Left colon (tissue), 2 donors: ENCODE measurements around the gene RAB3IL1. TPM values are rescaled to one million over a fixed set of nuclear protein-coding genes. Genes with fewer than 3 reads are reported as not detected.

Source experiments
- ATAC-seq: fragments of 200-7000 bp; cut with Tn5 transposase; one replicate; pipeline ENCODE4 v1.9.1; 2020; ENCODE audit warnings: mild to moderate bottlenecking, moderate library complexity
- DNase-seq, 2 donors: peaks; one replicate each; pipeline ENCODE4 v3.0.0-alpha.2; 2020
- intact Hi-C, 2 donors: fragments of 100-400 bp; cut with DNase I in 1 of 2; cut with micrococcal nuclease in 1 of 2; formaldehyde crosslinking; loops; one replicate each; pipeline versions ENCODE4 v1.11.2 to v1.14.0; 2022; cut with DNase I, micrococcal nuclease
- total RNA-seq, 2 donors: library from RNA; stranded (reverse); fragmentation: NEBNext Ultra II Directional; extraction: Animal tissue kit (Norgen Biotek cat#: 25700); gene quantifications; one replicate each; pipeline ENCODE4 v1.2.1, GENCODE V29; 2021
- donor health status: DM: no; HTN: no; CAD: no.
- donor health status: DM: yes; HTN: yes; CAD: no.

Gene RAB3IL1
- total RNA-seq, 2 donors from 2014 or later = 3.1 to 7.0 TPM

DNA sequence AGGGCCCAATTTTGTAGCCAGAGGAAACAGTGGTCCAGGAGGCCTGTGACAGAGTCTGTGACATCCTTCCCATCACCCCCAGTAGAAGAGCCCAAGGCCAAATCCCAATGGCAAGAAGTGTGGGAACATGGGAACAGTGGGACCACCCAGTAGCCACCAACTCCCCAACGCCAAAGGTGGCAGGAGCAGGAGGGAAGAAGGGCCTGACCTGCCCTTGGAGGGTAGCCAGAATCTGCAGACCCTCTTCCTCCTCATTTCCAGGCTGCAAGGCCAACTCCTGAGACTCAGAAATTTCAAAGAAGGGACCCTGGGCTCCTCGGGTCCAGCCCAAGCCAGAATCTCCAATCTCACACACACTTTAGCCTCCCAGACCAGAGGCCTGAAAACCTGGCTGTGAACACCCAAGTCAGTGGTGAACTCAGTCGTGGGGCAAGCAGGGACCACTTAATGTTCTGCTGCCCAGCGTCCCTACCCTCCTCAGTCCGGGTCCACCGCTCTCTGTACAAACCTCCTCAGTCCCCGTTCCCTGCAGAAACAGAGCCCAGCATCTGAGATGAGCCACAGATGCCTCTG lies 6.2 kb downstream of the RAB3IL1 start:
- DNase-seq = peak in 1 of 2 donors; percentile 3
- ATAC-seq = no peak
- intact Hi-C loops = no loop called here

DNA sequence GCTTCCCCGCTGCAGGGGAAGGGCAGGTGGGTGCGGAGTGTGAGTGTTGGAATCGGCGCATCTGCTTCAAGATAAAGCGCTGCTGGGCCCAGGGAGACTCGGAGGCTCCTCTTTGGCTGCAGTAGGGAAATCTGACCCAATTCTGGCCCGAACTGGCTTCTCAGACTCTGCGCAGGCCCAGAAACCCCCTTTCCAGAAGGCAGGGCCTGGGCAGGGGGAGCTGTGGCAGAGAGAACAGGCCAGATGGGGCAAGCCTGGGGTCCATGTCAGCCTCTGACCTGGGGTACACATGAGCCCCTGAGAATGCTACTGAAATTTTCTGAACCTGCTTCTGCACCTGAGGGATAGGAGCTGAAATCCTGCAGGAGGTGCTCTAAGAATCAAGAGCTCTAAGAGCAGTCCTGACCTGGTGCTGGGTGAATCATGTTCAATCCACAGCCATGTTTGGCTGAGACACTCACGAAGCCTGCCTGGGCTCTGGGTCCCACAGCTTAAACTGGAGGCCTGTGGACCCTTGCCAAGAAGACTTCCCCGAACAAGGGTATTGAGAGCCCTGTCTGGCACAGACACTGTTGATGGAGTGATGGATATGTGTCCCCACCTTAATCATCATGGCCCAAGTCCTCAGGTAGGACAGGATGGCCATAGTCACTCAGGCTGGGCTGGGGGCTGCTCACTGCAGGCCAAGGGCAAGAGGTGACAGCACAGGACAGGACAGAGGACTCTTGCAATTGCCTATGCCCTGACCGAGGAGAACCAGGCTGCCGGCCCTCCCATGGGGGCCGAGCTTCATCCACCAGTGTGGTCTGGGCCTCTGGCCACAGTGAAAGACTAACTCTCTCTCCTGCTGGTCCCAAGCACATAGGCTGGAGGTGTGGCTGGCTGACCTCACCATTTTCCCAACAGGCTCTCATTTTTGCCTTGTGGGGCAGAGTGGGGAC lies 6.9 kb downstream of the RAB3IL1 start:
- intact Hi-C loops = no loop called here
- ATAC-seq = no peak
- peak in 1 of 2 donors; percentile 7 for DNase-seq

DNA sequence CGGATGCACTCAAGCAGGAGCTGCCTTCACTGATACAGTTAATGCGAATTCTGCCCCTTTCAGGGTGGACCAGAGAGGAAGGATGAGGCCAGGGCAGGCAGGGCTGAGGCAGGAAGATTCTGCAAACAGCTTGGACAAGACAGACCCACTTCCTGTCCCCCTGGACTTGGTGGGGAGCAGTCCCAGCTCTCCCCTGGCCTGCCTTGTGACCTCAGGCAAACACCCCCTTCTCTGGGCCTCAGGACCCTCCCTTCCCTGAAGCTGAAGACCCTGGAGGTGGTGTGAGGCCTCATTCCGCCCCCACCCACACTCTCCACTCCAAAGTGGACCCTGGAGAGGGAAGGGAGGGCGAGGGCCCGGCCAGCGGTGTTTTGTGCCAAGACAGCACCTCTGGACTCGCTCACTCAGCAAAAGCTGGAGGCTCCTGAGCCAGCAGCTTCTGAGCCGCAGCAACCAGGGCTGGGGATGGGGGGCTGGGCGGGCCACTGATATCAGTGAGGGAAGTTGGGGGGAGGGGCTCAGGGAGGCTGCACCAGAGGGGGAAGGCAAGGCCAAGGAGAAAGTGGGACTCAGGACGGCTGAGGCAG lies 8.5 kb downstream of the RAB3IL1 start:
- ATAC-seq (no peak), DNase-seq (peak; percentile 56 to 59)
- intact Hi-C loops = no loop called here

DNA sequence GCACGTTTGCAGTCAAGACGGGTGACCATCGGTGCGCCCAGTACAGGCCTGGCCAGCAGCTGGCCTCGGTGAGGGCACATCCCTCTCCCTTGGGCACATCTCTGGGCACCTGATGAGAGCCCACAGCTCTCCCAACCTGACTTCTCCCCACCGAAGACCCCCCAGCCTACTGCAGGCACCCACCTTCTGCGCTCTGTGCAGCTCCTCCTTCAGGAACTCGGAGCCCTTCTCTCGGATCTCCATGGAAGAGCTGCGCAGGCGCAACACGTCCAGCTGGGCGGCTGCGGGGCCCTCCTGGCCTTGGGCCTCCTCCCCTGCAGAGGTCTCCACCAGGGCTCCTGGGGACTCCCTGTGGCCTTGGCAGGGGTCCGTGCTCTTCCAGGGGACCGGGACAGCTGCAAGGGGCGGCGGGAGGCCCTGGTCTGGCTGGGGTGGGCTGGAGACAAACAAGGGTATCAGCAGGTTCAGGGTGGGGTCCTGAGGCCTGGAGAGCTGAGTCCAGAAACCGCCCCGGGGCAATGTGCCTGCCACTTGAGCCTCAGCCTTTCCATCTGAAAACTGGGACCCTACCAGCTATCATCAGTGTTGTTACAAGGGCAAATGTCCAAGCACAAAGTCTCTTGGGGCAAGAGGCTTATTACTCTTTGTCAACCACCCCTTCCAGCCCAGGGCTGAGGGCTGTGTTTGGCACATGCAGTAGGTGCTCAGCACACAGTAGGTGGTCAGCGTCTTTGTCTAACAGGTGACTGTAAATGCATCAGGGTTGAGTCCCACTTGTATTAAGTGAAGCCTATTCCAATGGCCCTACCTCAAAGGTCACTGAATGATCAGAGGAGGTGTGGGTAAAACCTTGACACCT lies 9.3 kb downstream of the RAB3IL1 start:
- no peak for ATAC-seq
- no peak for DNase-seq
- intact Hi-C loops = no loop called here

DNA sequence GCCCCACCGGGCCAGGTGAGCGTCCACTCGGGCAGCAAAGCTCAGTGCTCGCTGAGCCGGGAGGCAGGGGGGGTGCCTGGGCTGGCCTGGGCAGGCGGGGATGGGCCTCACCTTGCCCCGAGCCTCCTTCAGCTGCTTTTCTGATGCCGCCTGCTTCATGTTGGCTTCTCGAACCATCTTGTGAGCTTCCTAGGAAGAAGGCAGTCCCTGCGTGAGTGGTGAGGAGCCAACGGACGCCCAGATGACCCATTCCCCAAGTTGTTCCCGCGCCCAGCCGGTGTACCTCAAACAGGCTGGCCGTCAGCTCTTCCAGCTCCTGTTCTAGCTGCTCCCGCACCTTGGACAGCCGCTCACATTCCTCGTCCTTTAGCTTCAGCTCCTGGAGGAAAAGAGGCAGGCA lies 10.1 kb downstream of the RAB3IL1 start:
- DNase-seq (no peak), ATAC-seq (no peak)
- intact Hi-C loops = no loop called here

DNA sequence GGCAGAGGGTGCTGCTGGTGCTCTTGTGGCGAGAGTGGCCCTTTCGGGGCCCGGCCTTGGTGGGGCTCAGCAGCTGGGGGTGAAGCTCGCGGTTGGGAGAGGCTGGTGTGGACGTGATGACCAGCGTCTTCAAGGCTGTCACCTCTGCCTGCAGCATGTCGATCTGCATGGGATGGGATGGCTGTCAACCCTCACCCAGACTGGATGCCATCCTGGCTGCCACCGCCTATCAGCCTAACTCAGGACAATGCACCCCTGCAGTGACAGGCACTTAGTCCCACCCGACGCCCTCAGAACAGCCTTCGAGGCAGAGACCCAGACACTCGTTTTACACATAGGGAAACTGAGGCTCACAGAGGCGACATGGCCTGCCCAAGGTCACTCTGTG lies 10.8 kb downstream of the RAB3IL1 start:
- intact Hi-C loops = no loop called here
- DNase-seq (no peak), ATAC-seq (no peak)

DNA sequence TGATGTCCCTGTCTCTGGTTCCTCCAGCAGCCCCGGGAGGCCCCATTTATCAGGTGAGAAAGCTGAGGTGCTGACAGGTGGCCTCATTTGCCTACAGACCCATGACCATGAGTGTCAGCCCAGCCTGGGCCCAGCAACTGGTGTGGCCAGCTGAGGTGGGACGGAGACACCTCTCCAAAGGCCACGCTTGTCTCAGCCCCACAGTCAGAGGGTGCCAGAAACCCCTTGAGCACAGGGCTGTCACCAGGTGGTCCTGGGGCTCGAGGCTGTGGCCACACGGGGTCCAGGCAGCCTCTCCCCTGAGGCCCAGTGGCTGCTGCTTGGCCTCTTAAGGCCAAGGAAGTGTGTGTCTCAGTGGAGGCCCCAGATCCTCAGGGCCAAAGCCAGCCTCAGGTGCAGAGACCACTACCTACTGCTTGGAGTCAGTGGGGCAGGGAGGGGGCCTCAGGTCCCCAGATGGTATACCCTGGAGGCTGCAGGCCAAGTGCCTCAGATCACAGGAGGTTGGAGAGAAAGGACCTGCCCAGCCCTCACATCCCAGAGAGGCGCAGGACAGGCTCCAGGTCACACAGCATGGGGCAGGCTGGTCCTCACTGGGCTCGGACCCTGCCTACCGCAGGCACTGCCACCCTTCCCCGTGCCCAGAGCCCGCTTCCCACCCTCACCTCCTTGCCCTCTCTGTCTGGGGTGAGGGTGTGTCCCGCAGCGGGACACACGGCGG lies 11.4 kb downstream of the RAB3IL1 start:
- intact Hi-C loops = no loop called here
- ATAC-seq (no peak), DNase-seq (no peak)

DNA sequence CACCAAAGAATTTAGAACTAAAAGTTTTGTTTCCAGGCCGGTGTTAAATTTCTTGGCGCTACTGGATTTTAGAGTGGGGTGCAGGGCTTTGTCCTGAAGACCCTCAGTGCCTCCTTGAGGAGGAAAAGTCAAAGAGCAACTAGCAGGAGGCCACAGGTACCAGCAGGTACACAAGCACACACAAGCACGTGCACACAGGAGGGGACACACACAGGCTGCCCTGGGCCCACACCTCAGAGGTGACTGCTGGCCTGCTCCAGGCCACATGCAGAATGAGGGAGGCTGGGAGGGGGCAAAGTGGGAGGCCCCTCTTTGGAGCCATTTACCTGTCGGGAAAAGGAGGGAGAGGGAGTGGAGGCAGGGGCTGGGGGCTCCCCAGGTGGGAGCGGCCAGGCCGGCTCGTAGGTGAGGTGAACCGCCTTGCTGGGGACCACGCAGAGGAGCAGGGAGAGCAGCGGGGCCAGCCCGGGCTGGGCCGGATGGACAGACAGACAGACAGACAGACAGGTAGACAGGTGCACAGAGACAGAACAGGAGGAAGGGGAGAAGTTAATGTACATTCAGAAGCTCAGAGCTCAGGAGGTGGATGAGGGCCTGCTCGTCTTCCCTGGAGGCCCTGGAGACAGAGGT lies 12.2 kb downstream of the RAB3IL1 start:
- intact Hi-C loops = no loop called here
- ATAC-seq = no peak

DNA sequence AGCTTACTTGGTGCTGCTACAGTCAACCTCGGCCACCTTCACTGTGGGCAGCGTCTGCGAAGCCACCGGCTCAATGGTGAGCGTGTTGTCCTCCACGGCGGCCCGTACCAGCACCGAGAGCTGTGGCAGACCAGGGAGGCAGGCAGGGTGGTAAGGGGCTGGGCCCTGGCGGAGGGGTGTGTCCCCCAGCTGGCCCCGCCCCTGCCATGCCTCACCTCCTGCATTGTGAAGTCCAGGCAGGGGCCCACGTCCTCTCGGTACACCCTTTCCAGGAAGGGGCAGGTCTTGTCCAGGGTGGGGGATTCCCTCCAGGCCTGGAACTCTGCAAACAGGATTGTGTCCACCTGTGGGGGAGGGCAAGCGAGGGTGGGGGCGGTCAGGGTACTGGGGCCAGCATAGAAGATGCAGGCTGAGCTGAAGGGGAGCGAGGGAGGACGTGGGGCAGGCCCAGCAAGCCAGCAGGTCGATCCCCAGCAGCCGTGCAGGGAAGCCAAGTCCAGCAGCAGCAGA lies 12.8 kb downstream of the RAB3IL1 start:
- DNase-seq = peak; percentile 46 to 53
- intact Hi-C loops = loop anchor here in 1 of 2 donors (5.0 kb wide), 1 partner anchor 43 kb away; no protein-coding TSS in a partner anchor
- peak; percentile 93 for ATAC-seq

More for the DNA sequence above, 12.2 kb downstream of the RAB3IL1 start:
- no peak for DNase-seq

DNA sequence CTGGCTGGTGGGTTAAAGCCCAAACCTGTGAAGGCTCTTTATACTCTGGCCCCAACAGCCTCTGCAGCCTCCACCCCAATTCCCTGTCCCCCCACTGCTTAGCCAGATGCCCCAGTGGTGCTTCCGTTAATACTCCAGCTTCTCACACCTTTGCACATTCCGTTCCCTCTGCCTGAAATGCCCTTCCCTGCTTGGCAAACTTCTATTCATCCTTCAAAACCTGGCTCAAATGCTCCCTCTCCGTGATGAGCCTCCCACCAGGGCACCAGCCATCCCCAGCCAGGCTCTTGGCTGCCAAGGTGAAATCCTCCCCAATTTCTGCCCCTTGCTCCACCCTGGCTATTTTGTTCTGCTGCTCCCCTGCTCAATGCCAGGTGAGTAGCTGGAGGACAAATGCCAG lies 13.5 kb downstream of the RAB3IL1 start:
- no peak for DNase-seq
- no peak for ATAC-seq
- intact Hi-C loops = loop anchor here in 1 of 2 donors (5.0 kb wide), 1 partner anchor 43 kb away; no protein-coding TSS in a partner anchor

DNA sequence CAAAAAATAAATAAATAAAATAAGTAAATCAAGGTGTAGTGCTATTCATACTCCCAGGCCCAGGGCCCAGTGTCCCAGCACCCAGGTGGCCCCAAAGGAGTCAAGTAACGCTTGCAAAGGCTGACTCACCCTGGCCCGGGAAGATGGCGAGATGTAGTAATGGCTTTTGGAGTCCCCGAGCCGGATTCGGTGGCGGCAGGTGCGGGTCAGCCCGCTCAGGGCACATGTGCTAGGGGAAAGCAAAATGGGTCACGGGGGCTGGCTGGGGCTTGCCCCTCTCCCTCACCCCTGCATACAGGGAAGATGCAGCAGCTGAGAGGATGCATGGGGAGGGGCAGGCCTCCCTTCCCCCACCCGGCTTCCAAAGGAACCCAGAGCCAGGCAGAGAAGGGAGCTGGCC lies 15.1 kb downstream of the RAB3IL1 start:
- no peak for ATAC-seq
- DNase-seq = no peak
- intact Hi-C loops = loop anchor here in 1 of 2 donors (5.0 kb wide), 1 partner anchor 45 kb away; no protein-coding TSS in a partner anchor

DNA sequence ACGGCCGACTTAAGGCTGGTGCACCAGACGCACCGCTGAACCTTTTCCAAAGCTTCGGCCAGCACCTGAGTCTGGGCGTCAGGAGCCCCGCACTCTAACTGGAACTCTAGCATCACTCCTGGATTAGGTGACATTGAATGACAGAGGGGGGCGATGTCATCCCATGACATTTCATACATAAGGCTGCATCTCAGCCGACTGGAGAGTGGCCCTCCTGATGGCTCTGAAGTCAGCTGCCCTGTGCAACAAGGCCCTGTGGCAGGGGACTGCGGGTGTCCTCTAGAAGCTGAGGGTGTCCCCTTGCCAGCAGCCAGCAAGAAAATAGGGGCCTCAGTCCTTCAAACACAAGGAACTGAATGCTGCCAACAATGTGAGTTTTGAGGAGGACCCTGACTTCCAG lies 16.0 kb downstream of the RAB3IL1 start:
- DNase-seq (no peak), ATAC-seq (no peak)
- intact Hi-C loops = loop anchor here in 1 of 2 donors (5.0 kb wide), 1 partner anchor 46 kb away; no protein-coding TSS in a partner anchor

DNA sequence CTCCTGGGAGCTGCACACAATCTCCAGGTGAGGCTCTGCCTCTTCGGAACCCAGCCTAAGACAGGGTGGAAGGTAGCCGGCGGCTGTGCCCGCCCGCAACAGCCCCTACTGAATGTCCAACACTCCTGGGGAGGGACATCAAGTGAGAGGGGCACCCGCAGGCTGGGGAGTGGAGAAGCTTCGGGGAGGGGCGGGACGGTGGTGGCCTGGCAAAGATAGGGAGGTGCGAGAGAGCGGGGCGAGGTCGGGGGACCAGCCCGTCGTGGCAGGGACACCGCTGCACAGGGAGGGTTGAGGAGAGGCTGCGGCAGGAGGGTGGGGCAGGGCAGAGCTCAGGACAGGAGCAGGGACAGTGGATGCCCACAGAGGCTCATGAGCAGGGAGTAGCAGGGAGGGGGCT lies 17.1 kb downstream of the RAB3IL1 start:
- intact Hi-C loops = loop anchor here in 1 of 2 donors (5.0 kb wide), 1 partner anchor 47 kb away; no protein-coding TSS in a partner anchor
- ATAC-seq (no peak), DNase-seq (no peak)

DNA sequence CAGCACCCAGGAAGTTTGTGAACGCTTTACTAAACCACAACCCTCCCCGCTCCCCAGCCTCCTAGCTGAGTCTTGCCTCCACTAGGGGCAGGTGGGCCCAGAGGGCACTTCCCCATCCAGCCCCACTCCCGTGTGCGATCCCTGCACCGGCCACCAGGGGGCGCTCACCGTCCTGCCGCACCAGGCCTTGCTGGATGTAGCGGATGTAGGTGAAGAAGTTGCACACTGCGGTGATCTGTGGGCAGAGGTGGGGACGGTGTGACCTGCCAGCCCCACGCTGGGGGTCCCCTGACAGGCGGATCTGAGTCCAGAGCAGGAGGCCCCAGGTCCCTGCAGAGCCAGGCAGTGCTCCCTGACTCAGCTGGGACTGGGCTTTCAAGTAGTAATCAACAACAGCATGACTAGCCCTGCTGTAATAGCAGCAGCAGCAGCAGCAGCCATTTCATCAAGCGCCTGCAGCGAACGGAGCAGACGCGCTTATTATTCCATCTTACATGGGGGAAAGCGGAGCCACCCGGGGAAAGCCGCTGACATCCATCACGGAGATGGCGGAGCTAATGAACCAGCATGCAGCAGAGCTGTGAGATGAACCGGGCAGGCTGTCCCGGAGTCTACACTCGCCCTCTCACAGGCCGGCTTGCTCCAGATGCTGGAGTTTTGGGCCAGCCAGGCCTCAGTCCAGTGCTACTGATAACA lies 18.1 kb downstream of the RAB3IL1 start:
- ATAC-seq = peak; percentile 84
- intact Hi-C loops = loop anchor here (2.0 to 10.0 kb wide), 4 partner anchors 48 to 186 kb away; no protein-coding TSS in a partner anchor

DNA sequence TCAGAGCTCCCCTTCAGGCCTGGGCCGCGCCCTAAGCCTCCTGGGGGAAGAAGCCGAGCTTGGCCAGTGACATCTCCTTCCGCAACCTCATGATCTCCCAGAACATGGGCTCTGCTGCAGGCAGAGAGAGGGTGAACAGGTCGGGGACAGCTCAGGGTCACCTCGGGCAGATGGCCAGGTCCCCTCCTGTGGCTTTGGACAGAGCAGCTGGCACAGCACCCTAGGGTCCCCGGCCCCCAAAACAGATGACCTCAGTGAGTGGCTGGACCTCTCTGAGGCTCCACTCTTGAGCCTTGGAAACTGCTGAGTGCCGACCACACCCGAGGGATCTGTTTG lies 19.2 kb downstream of the RAB3IL1 start:
- intact Hi-C loops = loop anchor here (2.0 to 10.0 kb wide), 4 partner anchors 49 to 187 kb away; no protein-coding TSS in a partner anchor
- peak; percentile 35 for ATAC-seq
- no peak for DNase-seq

More for the DNA sequence above, 18.1 kb downstream of the RAB3IL1 start:
- DNase-seq = peak; percentile 66 to 87

DNA sequence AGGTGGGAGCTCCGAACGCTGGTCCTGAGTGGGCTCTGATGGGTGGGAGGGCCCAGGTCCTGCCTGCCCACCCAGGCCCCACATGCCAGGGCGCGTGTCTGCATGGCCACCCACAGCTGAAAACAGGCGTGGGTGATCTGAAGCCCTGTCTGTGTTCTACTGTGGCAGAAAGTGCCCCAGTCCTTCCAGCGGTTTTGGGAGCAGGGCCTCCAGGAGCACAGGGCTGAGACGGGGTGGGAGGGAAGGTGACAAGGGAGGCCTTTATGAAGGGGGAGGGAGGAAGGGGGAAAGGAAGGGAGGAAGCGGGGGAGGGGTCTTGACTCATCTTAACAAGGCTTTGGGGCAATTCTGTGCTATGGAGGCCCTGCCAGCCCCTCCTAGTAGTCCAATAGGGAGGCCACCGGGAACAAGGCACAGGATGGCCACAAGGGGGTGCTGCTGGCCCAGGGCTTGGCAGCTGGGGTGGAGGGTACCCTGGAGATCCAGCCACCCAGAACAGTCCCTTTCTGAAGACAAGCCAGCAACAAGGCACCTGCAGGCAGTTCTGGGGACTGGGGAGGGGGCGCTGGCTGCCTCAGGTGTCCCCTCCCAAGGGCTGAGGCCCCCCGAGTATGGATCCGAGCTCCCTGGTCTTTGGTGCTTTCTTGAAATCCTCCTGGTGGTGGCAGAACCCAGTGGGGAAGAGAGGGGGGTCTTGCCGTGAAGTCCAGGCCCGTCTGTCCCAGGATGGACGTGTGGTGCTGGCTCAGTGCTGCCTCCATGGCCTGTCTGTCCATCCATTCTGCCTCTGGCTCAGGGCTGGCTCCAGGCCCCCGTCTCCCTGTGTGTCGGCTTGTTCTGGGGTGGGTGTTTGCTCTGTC lies 19.7 kb downstream of the RAB3IL1 start:
- peak; percentile 54 to 80 for DNase-seq
- peak; percentile 83 for ATAC-seq
- intact Hi-C loops = loop anchor here (2.0 to 10.0 kb wide), 5 partner anchors 49 to 187 kb away; no protein-coding TSS in a partner anchor
